Erythroblast (primary cell): ENCODE measurements around the gene ID2.

Experiments used
- GATA1 ChIP-seq: IDR thresholded peaks from 2 replicates; pipeline ENCODE4 v1.6.1; 2011; ENCODE audit warnings: low read depth, mild to moderate bottlenecking, control low read depth, low read length, moderate library complexity
- POLR2A ChIP-seq: IDR thresholded peaks from 2 replicates; pipeline ENCODE4 v1.6.1; 2011; ENCODE audit warnings: mild to moderate bottlenecking, low read length

DNA sequence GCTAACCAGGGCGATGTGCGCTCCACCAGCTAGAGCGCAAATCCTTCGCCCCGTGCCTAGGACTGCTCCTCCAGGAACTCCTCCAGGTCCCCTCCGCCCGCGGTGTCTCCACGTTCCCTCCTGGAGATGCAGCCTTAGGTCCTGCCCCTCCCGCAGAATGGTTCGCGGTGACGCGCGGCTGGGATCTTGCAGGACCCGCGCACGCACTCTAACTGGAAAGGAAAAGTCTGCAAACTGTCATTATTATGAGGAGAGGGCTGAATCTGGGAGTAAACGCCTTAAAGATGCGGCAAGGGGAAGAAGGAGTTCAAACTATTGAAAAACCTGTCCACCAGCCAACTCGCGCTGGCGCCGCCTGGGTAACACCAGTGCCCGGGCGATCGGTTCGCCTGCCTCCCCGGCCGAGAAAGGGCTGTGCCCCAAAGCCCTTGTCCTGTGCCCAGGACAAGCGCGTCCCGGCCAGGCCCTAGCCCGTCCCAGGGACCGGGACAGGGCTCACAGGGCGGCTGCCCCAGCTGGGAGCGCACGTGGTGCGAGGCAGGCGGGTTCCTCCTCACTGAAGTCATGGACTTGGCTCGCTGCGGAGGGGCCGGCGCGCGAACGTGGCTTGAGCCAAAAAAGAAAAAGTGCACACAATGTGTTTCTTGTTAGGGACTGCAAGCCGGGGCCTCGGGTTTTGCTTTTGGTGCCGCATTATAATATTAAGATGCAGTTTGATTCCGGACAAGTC lies 5.5 kb upstream of the ID2 start:
- peak; percentile 50 for TF ChIP-seq POLR2A
- no peak for TF ChIP-seq GATA1
